ENCODE results near the gene PSAP.

The PSAP gene

GRCh38 chr10:71819985-71820384, 31.1 kb downstream of the PSAP start:
- peaks cover 3% of the 10 kb centered on the region for H3K9me3 ChIP-seq (ENCODE audit: insufficient read depth, low read depth, low read length)
- peaks cover 79 to 90% of the 10 kb centered on the region in 2 experiments for H3K36me3 ChIP-seq (ENCODE audit: control insufficient read depth in 1 of 2, insufficient read depth in 2 of 2, low read length in 2 of 2)
- H2BK5ac ChIP-seq (ENCODE audit: low read depth, low read length, poor library complexity), result no peak overlapping the region
- no peak overlapping the region for H3K4me2 ChIP-seq (ENCODE audit: low read length)
- no peak overlapping the region for H2AFZ ChIP-seq (ENCODE audit: insufficient read depth, low read length, poor library complexity)
- H3K79me2 ChIP-seq (ENCODE audit: control insufficient read depth, insufficient read depth, low read length, poor library complexity), result no peaks in the 10 kb centered on the region
- no peak overlapping the region for H3K23ac ChIP-seq (ENCODE audit: low read length)
- no peak overlapping the region for H3K9ac ChIP-seq (ENCODE audit: low read length)
- H3K18ac ChIP-seq (ENCODE audit: low read length), result no peak overlapping the region
- no peak overlapping the region for H3K4me3 ChIP-seq (ENCODE audit: low read depth, low read length)
- no peak overlapping the region for H2BK120ac ChIP-seq (ENCODE audit: insufficient read depth, low read length, poor library complexity)
- H4K91ac ChIP-seq (ENCODE audit: low read depth, low read length), result no peak overlapping the region
- no peak overlapping the region for H2BK12ac ChIP-seq (ENCODE audit: low read length)
- no peak overlapping the region for H3K27ac ChIP-seq (ENCODE audit: low read depth, low read length)
- no peaks in the 10 kb centered on the region for H3K27me3 ChIP-seq (ENCODE audit: insufficient read depth, low read length)
- H3K79me1 ChIP-seq (ENCODE audit: low read length), result no peaks in the 10 kb centered on the region
- DNase-seq, result no peak
- H3K14ac ChIP-seq (ENCODE audit: low read length), result no peak overlapping the region
- H3K4ac ChIP-seq (ENCODE audit: low read depth, low read length), result no peak overlapping the region
- no peaks in the 10 kb centered on the region for H3K4me1 ChIP-seq (ENCODE audit: control insufficient read depth in 1 of 2, insufficient read depth in 2 of 2, low read length in 2 of 2)
- H4K8ac ChIP-seq (ENCODE audit: low read depth, low read length), result no peak overlapping the region
- no peak overlapping the region for H2AK5ac ChIP-seq (ENCODE audit: low read length)
- no CpG with 5 or more reads among the region's 6 CpGs for WGBS (ENCODE audit: extremely low coverage, insufficient coverage, insufficient read length)
- H4K12ac ChIP-seq (ENCODE audit: low read depth, low read length), result no peak overlapping the region

- Histone ChIP-seq H3K9me3 (ENCODE audit: insufficient read depth, low read depth, low read length) (peaks cover 3% of the 10 kb centered on the region), H2BK5ac (ENCODE audit: low read depth, low read length, poor library complexity) (no peak overlapping the region), H4K91ac (ENCODE audit: low read depth, low read length) (no peak overlapping the region), H2AK5ac (ENCODE audit: low read length) (no peak overlapping the region), H3K14ac (ENCODE audit: low read length) (no peak overlapping the region), H3K9ac (ENCODE audit: low read length) (no peak overlapping the region), H3K4ac (ENCODE audit: low read depth, low read length) (no peak overlapping the region), H4K12ac (ENCODE audit: low read depth, low read length) (no peak overlapping the region), H4K8ac (ENCODE audit: low read depth, low read length) (no peak overlapping the region), H3K4me3 (ENCODE audit: low read depth, low read length) (no peak overlapping the region), H3K36me3 (ENCODE audit: control insufficient read depth in 1 of 2, insufficient read depth in 2 of 2, low read length in 2 of 2) (peaks cover 80 to 89% of the 10 kb centered on the region in 2 experiments), H3K27ac (ENCODE audit: low read depth, low read length) (no peak overlapping the region), H3K23ac (ENCODE audit: low read length) (no peak overlapping the region), H3K4me2 (ENCODE audit: low read length) (no peak overlapping the region), H2BK120ac (ENCODE audit: insufficient read depth, low read length, poor library complexity) (no peak overlapping the region), H3K79me2 (ENCODE audit: control insufficient read depth, insufficient read depth, low read length, poor library complexity) (no peaks in the 10 kb centered on the region), H3K79me1 (ENCODE audit: low read length) (no peaks in the 10 kb centered on the region), H3K4me1 (ENCODE audit: control insufficient read depth in 1 of 2, insufficient read depth in 2 of 2, low read length in 2 of 2) (no peaks in the 10 kb centered on the region), H3K27me3 (ENCODE audit: insufficient read depth, low read length) (no peaks in the 10 kb centered on the region), H3K18ac (ENCODE audit: low read length) (no peak overlapping the region), H2AFZ (ENCODE audit: insufficient read depth, low read length, poor library complexity) (no peak overlapping the region), H2BK12ac (ENCODE audit: low read length) (no peak overlapping the region)
- no CpG with 5 or more reads among the region's 18 CpGs for WGBS (ENCODE audit: extremely low coverage, insufficient coverage, insufficient read length)
- DNase-seq, result no peak
These were observed 31.6 kb downstream of the PSAP start for GRCh38 chr10:71819441-71819861.

GRCh38 chr10:71818674-71819260, 32.3 kb downstream of the PSAP start:
- peaks cover 3% of the 10 kb centered on the region for H3K9me3 ChIP-seq (ENCODE audit: insufficient read depth, low read depth, low read length)
- H4K12ac ChIP-seq (ENCODE audit: low read depth, low read length), result no peak overlapping the region
- H2BK12ac ChIP-seq (ENCODE audit: low read length), result no peak overlapping the region
- no peak overlapping the region for H2AK5ac ChIP-seq (ENCODE audit: low read length)
- WGBS (ENCODE audit: extremely low coverage, insufficient coverage, insufficient read length), result no CpG with 5 or more reads among the region's 14 CpGs
- H3K4me2 ChIP-seq (ENCODE audit: low read length), result no peak overlapping the region
- no peak overlapping the region for H3K4me3 ChIP-seq (ENCODE audit: low read depth, low read length)
- no peak overlapping the region for H4K91ac ChIP-seq (ENCODE audit: low read depth, low read length)
- H3K79me1 ChIP-seq (ENCODE audit: low read length), result no peaks in the 10 kb centered on the region
- no peak overlapping the region for H2BK120ac ChIP-seq (ENCODE audit: insufficient read depth, low read length, poor library complexity)
- no peak overlapping the region for H2AFZ ChIP-seq (ENCODE audit: insufficient read depth, low read length, poor library complexity)
- no peaks in the 10 kb centered on the region for H3K27me3 ChIP-seq (ENCODE audit: insufficient read depth, low read length)
- H3K9ac ChIP-seq (ENCODE audit: low read length), result no peak overlapping the region
- DNase-seq, result no peak
- H3K79me2 ChIP-seq (ENCODE audit: control insufficient read depth, insufficient read depth, low read length, poor library complexity), result no peaks in the 10 kb centered on the region
- no peak overlapping the region for H3K23ac ChIP-seq (ENCODE audit: low read length)
- no peak overlapping the region for H3K4ac ChIP-seq (ENCODE audit: low read depth, low read length)
- H3K18ac ChIP-seq (ENCODE audit: low read length), result no peak overlapping the region
- no peak overlapping the region for H3K27ac ChIP-seq (ENCODE audit: low read depth, low read length)
- peaks cover 76 to 83% of the 10 kb centered on the region in 2 experiments for H3K36me3 ChIP-seq (ENCODE audit: control insufficient read depth in 1 of 2, insufficient read depth in 2 of 2, low read length in 2 of 2)
- H2BK5ac ChIP-seq (ENCODE audit: low read depth, low read length, poor library complexity), result no peak overlapping the region
- no peak overlapping the region for H4K8ac ChIP-seq (ENCODE audit: low read depth, low read length)
- no peaks in the 10 kb centered on the region for H3K4me1 ChIP-seq (ENCODE audit: control insufficient read depth in 1 of 2, insufficient read depth in 2 of 2, low read length in 2 of 2)
- H3K14ac ChIP-seq (ENCODE audit: low read length), result no peak overlapping the region

GRCh38 chr10:71817831-71818655, 33.0 kb downstream of the PSAP start:
- no peak overlapping the region for H3K4ac ChIP-seq (ENCODE audit: low read depth, low read length)
- no peak overlapping the region for H2BK120ac ChIP-seq (ENCODE audit: insufficient read depth, low read length, poor library complexity)
- no peak overlapping the region for H3K4me3 ChIP-seq (ENCODE audit: low read depth, low read length)
- DNase-seq, result no peak
- no peak overlapping the region for H2BK5ac ChIP-seq (ENCODE audit: low read depth, low read length, poor library complexity)
- no peak overlapping the region for H2AFZ ChIP-seq (ENCODE audit: insufficient read depth, low read length, poor library complexity)
- no peak overlapping the region for H4K12ac ChIP-seq (ENCODE audit: low read depth, low read length)
- H3K9ac ChIP-seq (ENCODE audit: low read length), result no peak overlapping the region
- H4K8ac ChIP-seq (ENCODE audit: low read depth, low read length), result no peak overlapping the region
- no CpG with 5 or more reads among the region's 9 CpGs for WGBS (ENCODE audit: extremely low coverage, insufficient coverage, insufficient read length)
- no peaks in the 10 kb centered on the region for H3K79me2 ChIP-seq (ENCODE audit: control insufficient read depth, insufficient read depth, low read length, poor library complexity)
- H3K9me3 ChIP-seq (ENCODE audit: insufficient read depth, low read depth, low read length), result peaks cover 3% of the 10 kb centered on the region
- peaks cover 75 to 81% of the 10 kb centered on the region in 2 experiments for H3K36me3 ChIP-seq (ENCODE audit: control insufficient read depth in 1 of 2, insufficient read depth in 2 of 2, low read length in 2 of 2)
- H2BK12ac ChIP-seq (ENCODE audit: low read length), result no peak overlapping the region
- no peaks in the 10 kb centered on the region for H3K79me1 ChIP-seq (ENCODE audit: low read length)
- no peak overlapping the region for H4K91ac ChIP-seq (ENCODE audit: low read depth, low read length)
- no peak overlapping the region for H3K18ac ChIP-seq (ENCODE audit: low read length)
- no peak overlapping the region for H3K4me2 ChIP-seq (ENCODE audit: low read length)
- no peak overlapping the region for H2AK5ac ChIP-seq (ENCODE audit: low read length)
- no peaks in the 10 kb centered on the region for H3K27me3 ChIP-seq (ENCODE audit: insufficient read depth, low read length)
- H3K4me1 ChIP-seq (ENCODE audit: control insufficient read depth in 1 of 2, insufficient read depth in 2 of 2, low read length in 2 of 2), result no peaks in the 10 kb centered on the region
- H3K14ac ChIP-seq (ENCODE audit: low read length), result no peak overlapping the region
- H3K23ac ChIP-seq (ENCODE audit: low read length), result no peak overlapping the region
- no peak overlapping the region for H3K27ac ChIP-seq (ENCODE audit: low read depth, low read length)
